Uterus (tissue), 2 donors: ENCODE results near the gene SLC46A3.

Source experiments
- CTCF ChIP-seq, 4 experiments: fragments of 200-600 bp in 2 of 4; fragments of 450-650 bp in 2 of 4; sonication (generic) in 2 of 4; IDR thresholded peaks; one replicate each; pipeline ENCODE4 v1.5.1; 2016 to 2019; ENCODE audit warnings: antibody characterized with exemption in 4 of 4, mild to moderate bottlenecking in 2 of 4, moderate library complexity in 1 of 4
- POLR2A ChIP-seq, 2 donors: fragments of 450-650 bp; IDR thresholded peaks; one replicate each; pipeline ENCODE4 v1.6.1; 2016; ENCODE audit warnings: antibody characterized with exemption in 2 of 2, mild to moderate bottlenecking in 1 of 2, moderate library complexity in 1 of 2

DNA sequence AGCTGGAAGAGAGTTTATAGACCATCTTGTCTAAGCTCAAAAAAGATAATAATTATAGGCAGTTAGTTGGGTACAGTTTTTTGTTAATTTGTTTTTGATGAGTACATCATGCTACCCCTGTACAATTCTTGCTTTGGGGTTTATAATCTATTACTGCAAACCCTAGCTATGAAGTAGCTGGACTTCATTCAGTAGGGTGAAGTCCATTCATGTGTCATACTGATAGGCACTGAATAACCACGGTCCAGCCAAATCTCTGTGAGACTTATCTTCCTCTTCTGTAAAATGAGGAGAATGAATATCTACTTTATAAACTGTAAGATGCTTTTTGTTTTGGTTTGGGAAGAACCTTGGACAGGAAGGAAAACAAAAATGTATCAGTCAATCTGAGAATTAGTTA lies 19.5 kb downstream of the SLC46A3 start:
- TF ChIP-seq CTCF (IDR thresholded peaks at IDR 0.05) (no peak), POLR2A (IDR thresholded peaks at IDR 0.05) (no peak)
